HG03354 (cell line): ENCODE measurements around the gene CSAD.
"Not testable (repeated sequence)": the region's sequence is repeated elsewhere in the genome, so short reads cannot be mapped to it uniquely, and the experiment has no call there.

Experiments used
- ATAC-seq: cut with Tn5 transposase; IDR thresholded peaks from one replicate; pipeline ENCODE4 v1.9.1; 2021; ENCODE audit warnings: mild to moderate bottlenecking; ENCODE audit not compliant: unreplicated experiment, poor library complexity, severe bottlenecking

CSAD gene

GRCh38 chr12:53115891-53116648, 64.7 kb downstream of the CSAD start:
- no peak for ATAC-seq

GRCh38 chr12:53115112-53115890, 65.4 kb downstream of the CSAD start:
- no peak for ATAC-seq

GRCh38 chr12:53113951-53114350, 66.8 kb downstream of the CSAD start:
- no peak for ATAC-seq

- no peak for ATAC-seq
These were observed 67.5 kb downstream of the CSAD start for GRCh38 chr12:53113136-53113705.

- not testable (repeated sequence) for ATAC-seq
These were observed 68.3 kb downstream of the CSAD start for GRCh38 chr12:53112431-53112830.
